ENCODE results near the gene LAYN.

- TF ChIP-seq JUNB (IDR thresholded peaks at IDR 0.05) (no peak), POLR2A (IDR thresholded peaks at IDR 0.05; ENCODE audit: low read length) (no peak), GATA3 (IDR thresholded peaks at IDR 0.05; ENCODE audit: borderline replicate concordance) (no peak), EP300 (IDR thresholded peaks at IDR 0.05) (no peak), ZC3H11A (IDR thresholded peaks at IDR 0.05) (no peak), MAX (IDR thresholded peaks at IDR 0.05) (no peak), ELK1 (IDR thresholded peaks at IDR 0.05; ENCODE audit: low read depth, low read length) (no peak), KDM1A (IDR thresholded peaks at IDR 0.05; ENCODE audit: low read depth) (no peak), JUN (IDR thresholded peaks at IDR 0.05) (no peak), ESRRA (IDR thresholded peaks at IDR 0.05; ENCODE audit: borderline replicate concordance, low read length) (no peak), TP53 (CRISPR knock-in tag; IDR thresholded peaks at IDR 0.05) (no peak)
- TF ChIP-seq, protein P1, sequence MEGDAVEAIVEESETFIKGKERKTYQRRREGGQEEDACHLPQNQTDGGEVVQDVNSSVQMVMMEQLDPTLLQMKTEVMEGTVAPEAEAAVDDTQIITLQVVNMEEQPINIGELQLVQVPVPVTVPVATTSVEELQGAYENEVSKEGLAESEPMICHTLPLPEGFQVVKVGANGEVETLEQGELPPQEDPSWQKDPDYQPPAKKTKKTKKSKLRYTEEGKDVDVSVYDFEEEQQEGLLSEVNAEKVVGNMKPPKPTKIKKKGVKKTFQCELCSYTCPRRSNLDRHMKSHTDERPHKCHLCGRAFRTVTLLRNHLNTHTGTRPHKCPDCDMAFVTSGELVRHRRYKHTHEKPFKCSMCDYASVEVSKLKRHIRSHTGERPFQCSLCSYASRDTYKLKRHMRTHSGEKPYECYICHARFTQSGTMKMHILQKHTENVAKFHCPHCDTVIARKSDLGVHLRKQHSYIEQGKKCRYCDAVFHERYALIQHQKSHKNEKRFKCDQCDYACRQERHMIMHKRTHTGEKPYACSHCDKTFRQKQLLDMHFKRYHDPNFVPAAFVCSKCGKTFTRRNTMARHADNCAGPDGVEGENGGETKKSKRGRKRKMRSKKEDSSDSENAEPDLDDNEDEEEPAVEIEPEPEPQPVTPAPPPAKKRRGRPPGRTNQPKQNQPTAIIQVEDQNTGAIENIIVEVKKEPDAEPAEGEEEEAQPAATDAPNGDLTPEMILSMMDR (IDR thresholded peaks at IDR 0.05): no peak
- TF ChIP-seq, protein P2, sequence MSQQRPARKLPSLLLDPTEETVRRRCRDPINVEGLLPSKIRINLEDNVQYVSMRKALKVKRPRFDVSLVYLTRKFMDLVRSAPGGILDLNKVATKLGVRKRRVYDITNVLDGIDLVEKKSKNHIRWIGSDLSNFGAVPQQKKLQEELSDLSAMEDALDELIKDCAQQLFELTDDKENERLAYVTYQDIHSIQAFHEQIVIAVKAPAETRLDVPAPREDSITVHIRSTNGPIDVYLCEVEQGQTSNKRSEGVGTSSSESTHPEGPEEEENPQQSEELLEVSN (IDR thresholded peaks at IDR 0.05; ENCODE audit: borderline replicate concordance, low read depth): no peak
These were observed 15.1 kb upstream of the LAYN start for GRCh38 chr11:111525456-111525855.

All from A549 (cell line).